PFSK-1 (cell line): ENCODE results near the gene HSBP1L1.

ENCODE experiments used
- POLR2AphosphoS5 ChIP-seq: IDR thresholded peaks from 2 replicates; pipeline ENCODE4 v1.6.1; 2012; ENCODE audit warnings: low read depth, mild to moderate bottlenecking, control low read depth, low read length, moderate library complexity
- REST ChIP-seq, 2 experiments: IDR thresholded peaks; 2 replicates each; pipeline versions ENCODE4 v1.6.1 to v1.8.0; 2011 to 2012; ENCODE audit warnings: low read depth in 2 of 2, low read length in 2 of 2, control low read depth in 1 of 2, inconsistent platforms in 1 of 2, mild to moderate bottlenecking in 1 of 2, moderate library complexity in 1 of 2; ENCODE audit not compliant: insufficient read depth in 1 of 2
- SIN3A ChIP-seq: IDR thresholded peaks from 2 replicates; pipeline ENCODE4 v1.6.1; 2012; ENCODE audit warnings: mild to moderate bottlenecking, low read length, moderate library complexity, borderline replicate concordance; ENCODE audit not compliant: insufficient read depth
- TAF1 ChIP-seq: IDR thresholded peaks from 2 replicates; pipeline ENCODE4 v1.6.1; 2012; ENCODE audit warnings: low read length, control low read depth, borderline replicate concordance; ENCODE audit not compliant: insufficient read depth

GRCh38 chr18:79938196-79938595 is 26.2 kb upstream of the HSBP1L1 start:
- TF ChIP-seq POLR2AphosphoS5, result no peak
- no peak for TF ChIP-seq SIN3A
- TF ChIP-seq REST (IDR thresholded peaks at IDR 0.05; ENCODE audit: insufficient read depth in 1 of 2, low read depth in 2 of 2, low read length in 2 of 2), result no peak
- TF ChIP-seq TAF1, result no peak
